ENCODE data around the gene OPN1MW3.
"Not testable (repeated sequence)": the region's sequence is repeated elsewhere in the genome, so short reads cannot be mapped to it uniquely, and the experiment has no call there.

GRCh38 chrX:154263072-154263471, 5.7 kb downstream of the OPN1MW3 start:
- TF ChIP-seq, protein P1, sequence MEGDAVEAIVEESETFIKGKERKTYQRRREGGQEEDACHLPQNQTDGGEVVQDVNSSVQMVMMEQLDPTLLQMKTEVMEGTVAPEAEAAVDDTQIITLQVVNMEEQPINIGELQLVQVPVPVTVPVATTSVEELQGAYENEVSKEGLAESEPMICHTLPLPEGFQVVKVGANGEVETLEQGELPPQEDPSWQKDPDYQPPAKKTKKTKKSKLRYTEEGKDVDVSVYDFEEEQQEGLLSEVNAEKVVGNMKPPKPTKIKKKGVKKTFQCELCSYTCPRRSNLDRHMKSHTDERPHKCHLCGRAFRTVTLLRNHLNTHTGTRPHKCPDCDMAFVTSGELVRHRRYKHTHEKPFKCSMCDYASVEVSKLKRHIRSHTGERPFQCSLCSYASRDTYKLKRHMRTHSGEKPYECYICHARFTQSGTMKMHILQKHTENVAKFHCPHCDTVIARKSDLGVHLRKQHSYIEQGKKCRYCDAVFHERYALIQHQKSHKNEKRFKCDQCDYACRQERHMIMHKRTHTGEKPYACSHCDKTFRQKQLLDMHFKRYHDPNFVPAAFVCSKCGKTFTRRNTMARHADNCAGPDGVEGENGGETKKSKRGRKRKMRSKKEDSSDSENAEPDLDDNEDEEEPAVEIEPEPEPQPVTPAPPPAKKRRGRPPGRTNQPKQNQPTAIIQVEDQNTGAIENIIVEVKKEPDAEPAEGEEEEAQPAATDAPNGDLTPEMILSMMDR (IDR thresholded peaks at IDR 0.05 in 4 of 5, conservative IDR thresholded peaks at IDR 0.05 in 1 of 5): not testable (repeated sequence)
- TF ChIP-seq POLR2A (IDR thresholded peaks at IDR 0.05): not testable (repeated sequence)
